GM21576 (cell line): Measurements from ENCODE around the gene KATNAL2.

Source experiments
- ATAC-seq: cut with Tn5 transposase; IDR thresholded peaks from one replicate; pipeline ENCODE4 v1.9.1; 2021; ENCODE audit warnings: mild to moderate bottlenecking, moderate library complexity; ENCODE audit not compliant: unreplicated experiment

Gene KATNAL2, protein sequence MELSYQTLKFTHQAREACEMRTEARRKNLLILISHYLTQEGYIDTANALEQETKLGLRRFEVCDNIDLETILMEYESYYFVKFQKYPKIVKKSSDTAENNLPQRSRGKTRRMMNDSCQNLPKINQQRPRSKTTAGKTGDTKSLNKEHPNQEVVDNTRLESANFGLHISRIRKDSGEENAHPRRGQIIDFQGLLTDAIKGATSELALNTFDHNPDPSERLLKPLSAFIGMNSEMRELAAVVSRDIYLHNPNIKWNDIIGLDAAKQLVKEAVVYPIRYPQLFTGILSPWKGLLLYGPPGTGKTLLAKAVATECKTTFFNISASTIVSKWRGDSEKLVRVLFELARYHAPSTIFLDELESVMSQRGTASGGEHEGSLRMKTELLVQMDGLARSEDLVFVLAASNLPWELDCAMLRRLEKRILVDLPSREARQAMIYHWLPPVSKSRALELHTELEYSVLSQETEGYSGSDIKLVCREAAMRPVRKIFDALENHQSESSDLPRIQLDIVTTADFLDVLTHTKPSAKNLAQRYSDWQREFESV

DNA sequence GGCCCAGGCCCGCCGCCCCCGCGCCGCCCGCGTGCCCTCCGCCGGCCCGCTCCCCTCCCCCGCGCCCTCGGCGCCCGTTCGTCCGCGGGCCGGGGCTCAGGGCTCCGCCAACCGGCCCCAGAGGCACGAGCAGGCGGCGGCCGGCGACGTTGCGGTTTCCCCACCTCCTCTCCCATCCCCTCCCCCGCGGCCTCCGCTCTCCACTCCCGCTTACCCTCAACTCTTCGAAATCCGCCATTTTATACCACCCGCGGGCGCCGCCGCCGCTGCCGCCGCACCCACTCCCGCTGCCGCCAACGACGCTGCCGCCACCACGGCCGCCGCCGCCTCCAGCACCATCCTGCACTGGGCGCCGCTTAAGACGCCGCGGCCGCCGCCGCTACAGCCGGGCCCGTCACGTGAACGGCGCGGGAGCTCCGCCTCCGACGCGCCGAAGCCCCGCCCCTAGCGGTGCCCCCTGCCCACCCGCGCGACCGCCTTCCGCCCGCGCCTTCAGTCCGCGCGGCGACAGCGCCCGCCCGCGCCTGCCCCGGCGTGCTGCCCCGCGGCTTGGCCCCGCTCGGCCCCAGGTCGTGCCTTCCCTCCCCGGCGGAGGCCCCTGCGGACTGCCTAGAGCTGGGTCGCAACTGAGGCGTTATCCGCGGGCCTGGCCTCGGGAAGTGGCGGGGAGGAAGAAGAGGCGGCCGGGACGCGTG is at the start of gene KATNAL2, which contains the start of gene PIAS2:
Gene KATNAL2, plus strand, starts transcription at position 495 of the 695 bp plus-strand sequence. CDS start 29,271 bp downstream, outside the sequence.
Gene PIAS2, minus strand, starts transcription at position 400 of the 695 bp plus-strand sequence. Its CDS starts 162 bp downstream, at position 238.
- ATAC-seq, result peak; percentile 73

DNA sequence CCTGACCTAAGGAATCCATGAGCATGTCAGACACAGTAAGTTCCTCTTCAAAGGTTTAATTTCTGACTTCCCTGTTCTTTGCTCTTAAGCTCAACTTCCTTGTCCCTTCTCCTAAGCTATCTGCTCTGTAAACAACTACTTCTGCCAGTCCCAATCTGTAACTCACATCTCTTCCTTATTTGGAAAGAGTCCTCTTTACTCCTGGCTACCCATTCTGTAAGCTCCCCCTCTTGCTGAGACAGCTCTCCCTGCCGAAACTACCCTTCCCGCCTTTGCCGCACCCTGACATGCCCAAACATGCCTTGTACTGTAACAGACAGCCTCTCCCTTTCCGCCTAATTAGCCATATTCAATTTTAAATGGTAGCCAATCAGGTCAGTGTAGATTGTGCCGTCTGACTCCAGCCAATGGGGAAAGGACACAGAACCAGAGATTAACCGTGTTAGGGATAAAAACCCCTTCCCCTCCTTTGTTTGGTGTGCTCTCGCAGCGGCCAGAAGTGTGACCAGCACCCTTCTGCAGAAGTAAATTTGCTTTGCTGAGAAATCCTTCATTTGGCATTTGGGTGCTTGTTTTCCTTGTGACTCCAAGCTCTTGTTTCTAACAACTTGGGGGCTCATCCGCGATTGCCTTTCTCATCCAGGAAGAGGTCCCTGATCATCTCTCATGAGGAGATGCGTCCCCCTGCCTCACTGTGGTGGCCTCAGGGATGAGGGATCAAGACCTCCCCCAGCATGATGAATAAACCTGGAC is 49.1 kb upstream of the KATNAL2 start:
- no peak for ATAC-seq

DNA sequence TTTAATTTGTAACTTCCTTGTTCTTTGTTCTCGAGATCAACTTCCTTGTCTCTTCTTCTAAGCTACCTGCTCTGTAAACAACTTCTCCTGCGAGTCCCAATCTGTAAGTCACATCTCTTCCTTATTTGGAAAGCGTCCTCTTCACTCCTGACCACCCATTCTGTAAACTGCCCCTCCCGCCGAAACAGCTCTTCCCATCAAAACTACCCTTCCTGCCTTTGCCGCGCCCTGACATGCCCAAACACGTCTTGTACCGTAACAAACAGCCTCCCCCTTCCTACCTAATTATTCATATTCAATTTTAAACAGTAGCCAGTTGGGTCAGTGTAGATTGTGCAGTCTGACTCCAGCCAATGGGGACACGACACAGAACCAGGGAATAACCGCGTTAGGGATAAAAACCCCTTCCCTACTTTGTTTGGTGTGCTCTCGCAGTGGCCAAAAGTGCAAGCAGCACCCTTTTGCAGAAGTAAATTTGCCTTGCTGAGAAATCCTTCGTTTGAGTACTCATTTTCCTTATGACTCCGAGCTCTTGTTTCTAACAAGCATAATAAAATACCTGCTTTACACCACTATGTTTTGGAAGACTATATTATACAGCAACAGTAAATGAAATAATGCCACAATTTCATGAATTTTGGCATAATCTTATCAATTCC is 39.9 kb upstream of the KATNAL2 start:
- no peak for ATAC-seq

DNA sequence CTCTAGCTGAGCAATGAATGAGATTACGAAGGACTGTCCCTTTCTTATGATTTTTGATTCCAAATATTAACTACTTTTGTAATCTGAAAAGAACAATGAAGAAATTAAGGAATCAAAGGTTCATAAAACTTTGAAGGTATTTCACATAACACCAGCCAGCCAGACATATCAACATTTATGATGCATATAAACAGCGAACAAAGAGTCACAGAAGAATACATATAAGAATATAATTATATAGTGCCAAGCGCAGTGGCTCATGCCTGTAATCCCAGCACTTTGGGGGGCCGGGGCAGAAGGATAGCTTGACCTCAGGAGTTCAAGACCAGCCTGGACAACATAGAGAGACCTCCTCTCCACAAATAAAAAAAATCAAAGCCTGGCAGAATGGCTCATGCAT is 34.2 kb upstream of the KATNAL2 start:
- no peak for ATAC-seq

DNA sequence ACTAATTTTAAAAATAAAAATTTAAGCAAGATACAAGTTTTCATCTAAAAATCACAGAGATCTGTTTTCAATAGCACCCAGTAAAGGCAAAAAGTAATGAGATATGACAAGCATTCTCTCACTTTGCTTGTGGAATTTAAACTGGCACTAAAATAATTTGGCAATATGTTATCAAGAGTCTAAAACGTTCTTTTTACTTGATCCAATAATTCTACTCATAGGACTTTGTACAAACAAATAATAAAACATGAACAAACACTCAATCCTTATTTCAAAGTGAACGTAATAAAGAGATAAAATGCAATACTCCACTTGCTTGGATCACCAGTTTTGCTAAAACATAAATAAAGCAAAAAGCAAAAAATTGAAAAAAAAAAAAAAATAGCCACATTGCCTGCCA is 30.5 kb upstream of the KATNAL2 start:
- no peak for ATAC-seq

DNA sequence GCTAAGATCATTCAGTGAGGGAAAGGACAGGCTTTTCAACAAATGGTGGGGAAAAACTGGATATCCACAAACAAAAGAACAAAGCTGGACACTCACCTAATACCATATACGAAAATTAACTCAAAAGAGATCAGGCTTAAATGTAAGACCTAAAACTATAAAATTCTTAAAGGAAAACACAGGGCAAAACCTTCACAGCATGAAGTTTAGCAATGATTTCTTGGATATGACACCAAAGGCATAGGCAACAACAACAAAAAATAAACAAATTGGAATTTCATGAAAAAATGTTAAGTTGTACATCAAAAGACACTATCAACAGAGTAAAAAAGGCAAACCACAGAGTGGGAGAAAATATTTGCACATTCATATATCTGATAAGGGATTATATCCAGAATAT is 28.4 kb upstream of the KATNAL2 start:
- no peak for ATAC-seq

DNA sequence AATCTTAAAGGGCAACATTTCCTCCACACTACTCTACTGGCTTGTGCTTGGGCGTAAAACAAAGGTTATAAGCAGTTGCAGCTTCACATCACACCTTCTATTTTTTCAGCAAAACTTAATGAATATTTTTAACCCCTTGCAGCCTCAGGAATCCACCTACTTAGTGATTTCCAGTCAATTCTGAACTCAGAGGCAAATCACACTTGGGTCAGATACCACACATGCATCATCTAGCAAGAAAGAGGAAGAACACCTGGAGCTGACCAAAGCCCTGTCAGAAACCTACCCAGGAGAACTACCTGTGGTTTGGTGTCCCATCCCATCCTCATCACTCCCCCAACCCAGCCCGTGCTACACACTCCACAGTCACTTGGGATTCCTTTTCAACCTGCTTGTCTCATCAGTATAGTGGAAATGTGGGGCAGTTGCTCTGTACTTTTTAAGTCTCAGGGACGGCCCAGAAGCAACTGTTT is 25.6 kb upstream of the KATNAL2 start:
- peak; percentile 80 for ATAC-seq

DNA sequence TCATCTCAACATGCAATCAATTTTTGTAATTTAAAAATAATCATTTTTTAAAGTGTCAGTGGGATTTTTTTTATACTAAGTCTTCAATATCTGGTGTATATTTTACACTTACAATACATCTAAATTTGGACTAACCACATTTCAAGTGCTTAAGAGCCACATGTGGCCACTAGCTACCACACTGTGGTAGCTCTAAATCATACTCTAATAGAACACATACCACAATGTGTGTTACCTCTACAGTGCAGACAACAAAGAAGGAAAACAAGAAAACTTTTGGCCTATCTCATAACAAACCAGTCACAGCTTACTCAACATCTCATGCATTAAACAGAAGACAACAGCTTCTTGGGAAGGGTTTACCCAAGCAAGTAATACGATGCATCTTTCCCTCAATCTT is 24.6 kb upstream of the KATNAL2 start:
- ATAC-seq, result peak; percentile 56

DNA sequence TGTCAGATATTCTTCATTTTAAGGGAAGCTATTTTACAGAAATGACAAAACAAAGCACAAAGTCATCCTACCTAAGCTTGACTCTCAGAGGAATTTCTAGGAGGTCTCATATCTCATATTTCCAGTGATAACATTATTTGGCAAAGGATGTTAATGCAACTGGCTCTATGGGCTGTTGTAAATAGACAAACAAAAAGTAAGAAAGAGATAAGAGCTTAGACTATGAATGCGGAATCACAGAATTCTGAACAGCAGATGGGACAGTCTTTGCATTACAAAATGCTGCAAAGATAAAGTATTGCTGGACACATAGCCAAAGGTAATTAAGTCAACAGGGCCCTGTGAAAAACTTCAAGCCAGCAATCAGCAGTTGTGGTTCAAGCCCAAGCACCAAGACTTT is 24.0 kb upstream of the KATNAL2 start:
- no peak for ATAC-seq

DNA sequence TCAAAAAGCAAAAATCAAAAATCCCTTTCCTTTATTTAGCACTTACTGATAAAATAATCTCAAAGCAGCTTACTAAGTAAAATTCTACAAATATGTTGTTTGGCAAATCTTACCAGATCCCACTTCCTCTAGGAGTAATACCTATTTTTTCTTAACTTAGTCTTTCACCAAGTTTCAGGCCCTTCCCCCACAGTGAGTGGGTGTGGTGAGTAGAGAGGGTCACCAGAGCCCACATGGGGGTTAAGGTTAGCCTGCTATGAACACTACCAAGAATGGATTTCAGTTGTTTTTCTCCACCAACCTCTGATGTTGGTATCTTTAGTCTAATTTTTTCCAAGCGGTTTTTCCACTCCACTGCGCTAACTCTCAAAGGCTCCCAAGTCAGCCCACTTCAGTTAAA is 23.3 kb upstream of the KATNAL2 start:
- no peak for ATAC-seq

DNA sequence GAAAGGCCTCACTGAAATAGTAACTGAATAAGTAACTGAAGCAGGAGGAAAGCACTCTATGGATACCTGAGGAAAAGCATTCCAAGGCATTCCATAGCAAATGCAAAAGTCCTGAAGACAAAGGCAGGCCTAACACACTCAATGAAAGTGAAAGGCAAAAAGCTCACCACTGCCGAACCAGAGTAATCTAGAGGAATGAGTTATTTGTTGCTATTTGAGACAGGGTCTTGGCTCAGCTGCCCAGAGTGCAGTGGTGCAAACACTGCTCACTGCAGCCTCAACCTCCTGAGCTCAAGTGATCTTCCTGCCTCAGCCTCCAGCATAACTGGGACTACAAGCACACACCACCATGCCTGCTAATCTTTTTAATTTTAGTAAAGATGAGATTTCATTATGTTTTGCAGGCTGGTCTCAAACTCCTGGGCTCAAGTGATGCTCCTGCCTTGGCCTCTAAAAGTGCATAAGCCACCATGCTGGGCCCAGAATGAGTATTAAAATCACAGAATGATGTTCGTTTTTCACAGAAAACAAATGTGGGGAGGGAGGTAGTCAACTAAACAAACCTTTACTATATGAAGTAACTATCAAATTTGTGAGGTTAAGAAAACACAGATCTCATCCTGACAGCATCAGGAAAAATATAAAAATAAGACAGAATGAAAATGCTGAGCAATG is 18.0 kb upstream of the KATNAL2 start:
- ATAC-seq, result peak; percentile 88

DNA sequence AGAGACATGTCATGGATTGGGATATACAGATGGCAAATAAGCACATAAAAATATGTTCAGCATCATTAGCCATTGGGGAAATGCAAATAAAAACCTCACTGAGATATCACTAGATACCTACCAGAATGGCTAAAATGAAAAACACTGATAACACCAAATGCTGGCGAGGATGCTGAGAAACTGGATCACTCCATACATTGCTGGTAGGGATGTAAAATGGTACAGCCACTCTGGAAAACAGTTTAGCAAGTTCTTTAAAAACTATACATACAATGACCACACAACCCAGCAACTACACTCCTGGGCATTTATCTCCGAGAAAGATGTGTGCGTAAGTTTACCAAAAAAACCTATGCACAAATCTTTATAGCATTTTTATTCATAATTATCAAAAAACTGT is 14.0 kb upstream of the KATNAL2 start:
- ATAC-seq, result no peak

DNA sequence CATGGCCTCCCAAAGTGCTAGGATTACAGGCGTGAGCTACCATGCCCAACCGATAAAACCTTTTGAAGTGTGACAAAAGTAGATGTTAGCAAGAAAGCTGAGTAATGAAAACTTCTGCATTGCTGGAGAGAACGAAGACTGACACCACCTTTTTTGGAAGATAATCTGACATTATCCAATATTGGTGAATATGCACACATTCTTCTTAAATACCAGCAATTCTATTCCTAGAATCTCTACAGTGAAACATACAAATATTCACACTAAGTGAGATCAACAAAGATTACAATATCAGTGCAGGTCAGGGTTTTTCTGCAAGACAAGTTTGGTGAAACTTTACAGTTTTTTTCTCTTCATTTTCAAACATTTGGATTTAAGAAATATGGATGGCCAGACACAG is 7.9 kb upstream of the KATNAL2 start:
- ATAC-seq, result no peak

DNA sequence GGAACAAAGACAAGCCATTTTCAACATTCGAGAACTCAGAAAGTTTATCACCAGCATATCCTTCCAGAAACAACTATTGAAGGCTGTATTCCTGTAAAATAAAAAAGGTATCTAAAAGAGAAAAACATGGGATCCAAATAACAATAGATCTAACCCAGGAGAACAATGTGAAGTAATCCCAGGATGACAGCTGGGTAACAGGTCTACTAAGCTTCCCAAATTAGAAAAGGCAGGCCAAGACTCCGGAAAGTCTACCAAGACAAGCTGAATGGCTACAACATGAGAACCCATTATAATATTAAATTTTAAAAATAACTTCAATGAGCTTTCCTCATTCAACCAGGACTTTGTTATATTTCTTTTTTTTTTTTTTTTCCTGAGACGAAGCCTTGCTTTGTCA is 6.5 kb upstream of the KATNAL2 start:
- no peak for ATAC-seq

DNA sequence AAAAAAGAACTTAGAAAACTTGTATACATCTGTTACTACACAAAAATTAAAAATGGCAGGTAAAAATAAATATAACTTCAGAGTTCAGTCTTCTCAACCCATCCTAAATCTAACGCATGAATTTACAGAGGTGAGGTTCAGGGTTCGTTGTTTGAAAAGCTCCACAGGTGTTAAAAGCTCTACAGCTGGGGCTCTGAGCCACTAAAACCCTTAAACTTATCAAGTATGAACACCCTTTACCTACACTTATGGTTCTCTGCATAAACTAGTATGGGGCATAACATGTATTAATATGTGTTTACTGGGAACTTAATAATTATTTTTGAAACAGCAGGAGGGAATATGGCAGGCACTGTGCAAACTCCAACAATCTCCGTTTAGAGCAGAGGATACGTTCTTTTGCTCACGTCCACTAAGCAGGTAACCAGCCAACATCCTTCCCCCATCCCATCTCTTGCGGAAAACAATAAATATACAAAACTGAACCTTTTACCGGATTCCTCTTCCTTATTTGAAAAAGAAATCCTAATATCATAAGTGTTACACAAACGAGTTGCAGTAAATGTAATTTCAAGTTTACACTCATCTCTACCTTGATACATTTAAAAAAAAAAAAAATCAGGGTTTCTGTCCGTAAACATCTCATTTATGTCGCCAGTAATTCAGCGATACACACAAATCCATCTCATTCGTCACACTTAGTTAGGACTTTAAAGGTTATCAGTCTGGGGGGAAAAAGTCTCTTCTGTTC is 1.4 kb upstream of the KATNAL2 start:
- no peak for ATAC-seq

DNA sequence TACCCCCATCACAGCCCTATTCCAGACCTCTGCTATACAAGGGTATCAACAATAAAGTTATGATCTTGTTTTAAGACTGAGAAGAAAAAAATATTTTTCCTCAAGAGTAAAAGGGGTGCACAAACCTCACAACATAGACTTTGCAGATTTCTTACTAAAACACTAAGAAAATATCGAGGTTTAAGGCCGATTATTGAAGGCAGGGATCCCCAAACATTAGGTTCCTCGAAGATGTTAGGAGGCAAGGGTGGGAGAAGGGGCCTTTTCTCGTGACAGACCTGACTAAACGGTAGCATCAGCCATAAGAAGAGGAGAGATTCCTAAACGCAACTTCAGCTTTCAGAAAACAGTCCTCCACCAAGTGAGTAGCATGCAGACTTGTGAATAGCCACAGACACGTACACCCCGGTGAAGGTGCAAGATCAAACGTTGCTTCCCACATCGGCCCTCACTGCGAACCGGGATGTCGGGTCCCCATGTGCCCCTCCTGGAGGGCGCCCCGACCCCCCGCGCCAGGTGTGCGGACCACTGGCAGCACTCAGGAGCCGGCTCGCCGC is 773 bp upstream of the KATNAL2 start:
- peak; percentile 30 for ATAC-seq

DNA sequence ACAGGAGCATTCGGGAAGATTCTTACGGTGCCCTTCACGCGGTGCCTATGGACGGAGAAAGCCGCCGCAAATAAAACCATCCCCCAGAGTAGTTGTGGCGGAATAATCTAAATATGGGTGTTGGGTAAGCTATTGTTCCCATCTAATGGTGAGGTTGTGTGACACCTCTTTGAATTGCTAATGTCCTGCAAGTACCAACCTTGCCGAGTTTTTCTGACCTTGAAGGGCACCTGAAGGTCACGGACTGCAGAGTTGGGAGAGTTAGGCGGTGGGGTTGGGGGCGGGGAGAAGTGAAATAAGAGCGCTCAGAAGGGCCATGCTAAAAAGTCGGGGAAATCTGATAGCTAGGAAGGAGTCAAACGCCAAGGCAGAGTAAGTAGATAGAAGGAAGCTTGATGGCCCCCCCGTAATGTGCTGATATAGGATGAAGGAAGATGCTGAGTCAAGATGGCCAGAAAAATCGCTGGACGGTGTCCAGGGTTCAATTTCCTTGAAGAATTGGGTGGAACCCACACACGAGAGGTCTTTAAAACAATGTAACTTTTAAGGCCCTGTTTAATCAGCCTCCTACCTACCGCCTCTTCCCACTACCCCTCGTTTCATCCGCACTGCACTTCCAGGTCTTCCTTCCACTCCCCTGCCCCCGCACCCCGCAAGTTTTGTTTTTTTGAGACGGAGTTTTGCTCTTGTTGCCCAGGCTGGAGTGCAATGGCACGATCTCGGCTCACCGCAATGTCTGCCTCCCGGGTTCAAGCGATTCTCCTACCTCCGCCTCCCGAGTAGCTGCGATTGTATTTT is 600 bp downstream of the KATNAL2 start:
- ATAC-seq, result no peak

DNA sequence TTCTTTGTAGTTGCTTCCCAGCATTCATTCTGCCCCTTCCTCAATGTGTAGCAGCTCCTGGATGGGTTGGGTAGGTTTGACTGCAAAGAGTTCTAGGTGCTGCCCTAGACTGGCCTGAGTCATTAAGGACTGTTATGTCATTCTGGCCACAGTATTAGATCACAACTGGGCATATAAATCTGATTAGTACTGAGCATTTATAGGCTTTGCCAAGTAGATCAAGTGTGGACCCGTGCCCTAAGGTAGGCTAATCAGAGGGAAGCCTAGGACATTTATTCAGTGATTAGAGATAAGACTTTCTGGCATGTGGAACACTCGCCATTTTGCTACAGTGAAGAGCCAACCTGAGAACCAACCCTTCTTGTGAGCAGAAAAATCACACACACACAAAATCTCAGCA is 2.7 kb downstream of the KATNAL2 start:
- ATAC-seq, result no peak
